HCT116 (cell line): ENCODE data around the gene MAP4K4. TPM values are rescaled to one million over a fixed set of nuclear protein-coding genes. Genes with fewer than 3 reads are reported as not detected.

Experiments used
- ATAC-seq: fragments of 200-7000 bp; cut with Tn5 transposase; 2 replicates; pipeline ENCODE4 v1.9.1; 2020; ENCODE audit warnings: mild to moderate bottlenecking, moderate library complexity
- BruUV-seq: library from RNA; stranded (reverse); fragments of 400-500 nt; replicated peaks from 2 replicates; lab custom pipeline; 2021; lab: Mats Ljungman, UMichigan
- CTCF ChIA-PET: fragments of 300-600 bp; sonication (Branson Sonifier 250); formaldehyde crosslinking; loops from one replicate; lab custom pipeline; 2021; ENCODE audit warnings: antibody characterized with exemption; lab: Charles Lee
- POLR2A ChIA-PET: fragments of 300-600, 350-600 bp; sonication (Branson Sonifier 250); formaldehyde crosslinking; loops from one replicate; lab custom pipeline; 2021; ENCODE audit warnings: antibody characterized with exemption; lab: Charles Lee
- RAD21 ChIA-PET, 2 experiments: fragments of 300-600 bp; sonication (Branson Sonifier 250); formaldehyde crosslinking; loops; one replicate each; lab custom pipeline; 2023; ENCODE audit warnings: low total read pairs in 2 of 2; ENCODE audit not compliant: uncharacterized antibody in 2 of 2, unreplicated experiment in 2 of 2, low non-redundant PET in 1 of 2; lab: Charles Lee
- DNase-seq: peaks from one replicate; pipeline ENCODE4 v3.0.0-alpha.2; 2010; ENCODE audit warnings: low read depth, low spot score
- H2AFZ ChIP-seq: fragments of 200-600 bp; shearing (Covaris generic), sonication (generic); 2 replicates; pipeline ENCODE4 v1.6.1; 2017; ENCODE audit warnings: low read depth, mixed run types, mixed read lengths, antibody characterized with exemption, low read length; ENCODE audit not compliant: poor library complexity, severe bottlenecking
- H3K27ac ChIP-seq: 2 replicates; pipeline ENCODE4 v1.5.1; 2012; ENCODE audit warnings: low read depth, low read length
- H3K27me3 ChIP-seq: fragments of 200-600 bp; sonication (generic); 2 replicates; pipeline ENCODE4 v1.6.1; 2016; ENCODE audit warnings: mixed run types, low read length, mixed read lengths; ENCODE audit not compliant: insufficient read depth
- H3K36me3 ChIP-seq, 2 experiments: fragments of 200-500 bp in 1 of 2; fragments of 200-600 bp in 1 of 2; sonication (Bioruptor generic) in 1 of 2; sonication (generic) in 1 of 2; 2 replicates each; pipeline versions ENCODE4 v1.5.1 to v1.6.1; 2014 to 2016; ENCODE audit warnings: low read length in 2 of 2, inconsistent platforms in 1 of 2, mixed read lengths in 1 of 2, mixed run types in 1 of 2; ENCODE audit not compliant: insufficient read depth in 2 of 2, control insufficient read depth in 1 of 2
- H3K4me1 ChIP-seq, 2 experiments: fragments of 200-600 bp in 1 of 2; sonication (generic) in 1 of 2; 2 replicates each; pipeline versions ENCODE4 v1.5.1 to v1.6.1; 2012 to 2017; ENCODE audit warnings: low read length in 2 of 2, inconsistent platforms in 1 of 2, mild to moderate bottlenecking in 1 of 2, mixed read lengths in 1 of 2, mixed run types in 1 of 2, moderate library complexity in 1 of 2; ENCODE audit not compliant: insufficient read depth in 2 of 2, control insufficient read depth in 1 of 2
- H3K4me2 ChIP-seq: fragments of 200-600 bp; sonication (generic); 2 replicates; pipeline ENCODE4 v1.6.1; 2017; ENCODE audit warnings: mixed run types, low read length, mixed read lengths
- H3K4me3 ChIP-seq, 2 experiments: fragments of 200-600 bp in 1 of 2; sonication (generic) in 1 of 2; replicated peaks in 1 of 2; 2 replicates each; pipeline ENCODE4 v1.5.1; 2011 to 2016; ENCODE audit warnings: low read length in 2 of 2, control low read depth in 1 of 2, low read depth in 1 of 2, mild to moderate bottlenecking in 1 of 2, mixed read lengths in 1 of 2, mixed run types in 1 of 2
- H3K79me2 ChIP-seq: fragments of 200-600 bp; sonication (generic); 2 replicates; pipeline ENCODE4 v1.6.1; 2017; ENCODE audit warnings: mild to moderate bottlenecking, mixed run types, low read length, moderate library complexity, mixed read lengths; ENCODE audit not compliant: insufficient read depth
- H3K9ac ChIP-seq: fragments of 200-600 bp; sonication (generic); 2 replicates; pipeline ENCODE4 v1.6.1; 2016; ENCODE audit warnings: low read length, mixed read lengths
- H3K9me2 ChIP-seq: fragments of 200-600 bp; sonication (generic), shearing (Covaris generic); 2 replicates; pipeline ENCODE4 v1.6.1; 2017; ENCODE audit warnings: mixed run types, mild to moderate bottlenecking, moderate library complexity; ENCODE audit not compliant: insufficient read depth
- H3K9me3 ChIP-seq, 2 experiments: fragments of 200-500 bp in 1 of 2; fragments of 200-600 bp in 1 of 2; sonication (Bioruptor generic) in 1 of 2; sonication (generic) in 1 of 2; 2 replicates each; pipeline ENCODE4 v1.6.1; 2014 to 2017; ENCODE audit warnings: low read length in 2 of 2, mixed read lengths in 2 of 2, inconsistent platforms in 1 of 2, low read depth in 1 of 2, mild to moderate bottlenecking in 1 of 2, mixed run types in 1 of 2, moderate library complexity in 1 of 2; ENCODE audit not compliant: control insufficient read depth in 1 of 2, insufficient read depth in 1 of 2
- H4K20me1 ChIP-seq: fragments of 200-600 bp; sonication (generic), shearing (Covaris generic); 2 replicates; pipeline ENCODE4 v1.6.1; 2017; ENCODE audit warnings: mixed run types, mild to moderate bottlenecking, moderate library complexity; ENCODE audit not compliant: insufficient read depth
- ATF3 ChIP-seq: IDR thresholded peaks from 2 replicates; pipeline ENCODE4 v1.6.1; 2012
- CBX3 ChIP-seq: IDR thresholded peaks from 2 replicates; pipeline ENCODE4 v1.6.1; 2012; ENCODE audit warnings: low read depth
- CEBPB ChIP-seq: IDR thresholded peaks from 2 replicates; pipeline ENCODE4 v1.6.1; 2012; ENCODE audit warnings: low read depth
- EGR1 ChIP-seq: IDR thresholded peaks from 2 replicates; pipeline ENCODE4 v1.6.1; 2012; ENCODE audit warnings: low read depth
- JUND ChIP-seq: IDR thresholded peaks from 2 replicates; pipeline ENCODE4 v1.6.1; 2012
- POLR2A ChIP-seq: IDR thresholded peaks from 2 replicates; pipeline ENCODE4 v1.7.0; 2011; ENCODE audit warnings: borderline replicate concordance; ENCODE audit not compliant: insufficient read depth, insufficient read length; ENCODE audit errors: extremely low read depth
- POLR2AphosphoS5 ChIP-seq: IDR thresholded peaks from 2 replicates; pipeline ENCODE4 v1.6.1; 2011; ENCODE audit warnings: mild to moderate bottlenecking, low read depth, low read length, moderate library complexity
- SP1 ChIP-seq: IDR thresholded peaks from 2 replicates; pipeline ENCODE4 v1.6.1; 2012; ENCODE audit warnings: low read depth
- TCF7L2 ChIP-seq: IDR thresholded peaks from 2 replicates; pipeline ENCODE4 v1.7.0; 2011; ENCODE audit warnings: borderline replicate concordance, inconsistent platforms; ENCODE audit not compliant: insufficient read depth, insufficient read length; ENCODE audit errors: extremely low read depth
- YY1 ChIP-seq: IDR thresholded peaks from 2 replicates; pipeline ENCODE4 v1.6.1; 2011; ENCODE audit warnings: low read length, low read depth, moderate library complexity, mild to moderate bottlenecking; ENCODE audit not compliant: insufficient replicate concordance; ENCODE audit errors: extremely low read depth
- ZFX ChIP-seq: fragments of 450-650 bp; IDR thresholded peaks from 2 replicates; pipeline ENCODE4 v1.6.1; 2017
- ZNF274 ChIP-seq: fragments of 200-500 bp; sonication (Bioruptor generic); IDR thresholded peaks from 2 replicates; pipeline ENCODE4 v1.6.1; 2014; ENCODE audit warnings: mild to moderate bottlenecking, low read depth, low read length, inconsistent platforms
- intact Hi-C: fragments of 100-400 bp; cut with micrococcal nuclease; formaldehyde crosslinking; loops from 2 replicates; pipeline ENCODE4 v1.10.0; 2022
- total RNA-seq: library from RNA; stranded (reverse); gene quantifications from one replicate; pipeline ENCODE4 v1.2.1, GENCODE V29; 2021; ENCODE audit not compliant: unreplicated experiment
- TF ChIP-seq, protein P1 (sequence below): IDR thresholded peaks from 2 replicates; pipeline ENCODE4 v1.6.1; 2011; ENCODE audit warnings: mild to moderate bottlenecking, low read length, moderate library complexity; ENCODE audit not compliant: insufficient replicate concordance; ENCODE audit errors: extremely low read depth

The MAP4K4 gene
- total RNA-seq, 1 experiment from 2014 or later: 62.3 TPM

GRCh38 chr2:101812226-101812625 lies 114.7 kb downstream of the MAP4K4 start:
- ATAC-seq (no peak), DNase-seq (no peak)
- ChIA-PET POLR2A (no interaction called here), CTCF (no interaction called here), RAD21 (no interaction called here)
- H3K27ac ChIP-seq: no peak overlapping the region
- H3K27me3 ChIP-seq: no peaks in the 10 kb centered on the region
- H3K79me2 ChIP-seq: peaks cover 82% of the 10 kb centered on the region
- intact Hi-C loops: no loop called here
- H3K9me2 ChIP-seq: no peaks in the 10 kb centered on the region
- no peaks in the 10 kb centered on the region for H3K36me3 ChIP-seq
- peaks cover 0 to under 1% of the 10 kb centered on the region in 2 experiments; a peak in 1 of 4 replicates for H3K4me1 ChIP-seq
- no peak for TF ChIP-seq EGR1
- no peak for TF ChIP-seq JUND
- no peak for TF ChIP-seq SP1
- TF ChIP-seq, protein P1, sequence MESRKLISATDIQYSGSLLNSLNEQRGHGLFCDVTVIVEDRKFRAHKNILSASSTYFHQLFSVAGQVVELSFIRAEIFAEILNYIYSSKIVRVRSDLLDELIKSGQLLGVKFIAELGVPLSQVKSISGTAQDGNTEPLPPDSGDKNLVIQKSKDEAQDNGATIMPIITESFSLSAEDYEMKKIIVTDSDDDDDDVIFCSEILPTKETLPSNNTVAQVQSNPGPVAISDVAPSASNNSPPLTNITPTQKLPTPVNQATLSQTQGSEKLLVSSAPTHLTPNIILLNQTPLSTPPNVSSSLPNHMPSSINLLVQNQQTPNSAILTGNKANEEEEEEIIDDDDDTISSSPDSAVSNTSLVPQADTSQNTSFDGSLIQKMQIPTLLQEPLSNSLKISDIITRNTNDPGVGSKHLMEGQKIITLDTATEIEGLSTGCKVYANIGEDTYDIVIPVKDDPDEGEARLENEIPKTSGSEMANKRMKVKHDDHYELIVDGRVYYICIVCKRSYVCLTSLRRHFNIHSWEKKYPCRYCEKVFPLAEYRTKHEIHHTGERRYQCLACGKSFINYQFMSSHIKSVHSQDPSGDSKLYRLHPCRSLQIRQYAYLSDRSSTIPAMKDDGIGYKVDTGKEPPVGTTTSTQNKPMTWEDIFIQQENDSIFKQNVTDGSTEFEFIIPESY: no peak
- TF ChIP-seq TCF7L2: no peak
- TF ChIP-seq POLR2A: no peak
- no peak for TF ChIP-seq POLR2AphosphoS5
- no peak for TF ChIP-seq YY1
- TF ChIP-seq ZNF274: no peak
- TF ChIP-seq ZFX: no peak
- no peak for TF ChIP-seq CBX3
- TF ChIP-seq CEBPB: no peak
- no peak for TF ChIP-seq ATF3
- H3K9me3 ChIP-seq: no peaks in the 10 kb centered on the region
- no peak overlapping the region for H3K4me3 ChIP-seq
- BruUV-seq: no TSS peak
- H4K20me1 ChIP-seq: no peaks in the 10 kb centered on the region; the same call in 1 of the 2 replicates
- H3K4me2 ChIP-seq: no peak overlapping the region
- H2AFZ ChIP-seq: no peak overlapping the region
- no peak overlapping the region for H3K9ac ChIP-seq
